IMR-90 (cell line): ENCODE measurements around the gene ROBO3. TPM values are rescaled to one million over a fixed set of nuclear protein-coding genes. Genes with fewer than 3 reads are reported as not detected.
A peak's percentile ranks its signal among the peaks of the same experiment; 100 is the strongest.

Experiments used
- ATAC-seq: fragments of 200-7000 bp; cut with Tn5 transposase; 2 replicates; pipeline ENCODE4 v1.9.1; 2020; ENCODE audit warnings: low read depth, mild to moderate bottlenecking, moderate library complexity
- BruUV-seq: library from RNA; stranded (reverse); fragments of 400-500 nt; replicated peaks from 2 replicates; lab custom pipeline; 2021; lab: Mats Ljungman, UMichigan
- CTCF ChIA-PET: fragments of 300-600 bp; formaldehyde crosslinking; extraction: SDS; loops from one replicate; lab custom pipeline; 2021; ENCODE audit warnings: antibody characterized with exemption; lab: Yijun Ruan, JAX
- POLR2A ChIA-PET: fragments of 300-600 bp; sonication (Branson Sonifier 250); formaldehyde crosslinking; loops from one replicate; lab custom pipeline; 2022; ENCODE audit warnings: antibody characterized with exemption; ENCODE audit not compliant: unreplicated experiment; lab: Charles Lee
- DNase-seq: peaks from one replicate; pipeline ENCODE4 v3.0.0; 2013
- H2AFZ ChIP-seq: replicated peaks from 2 replicates; pipeline ENCODE3; 2013; ENCODE audit warnings: low read length, mild to moderate bottlenecking; ENCODE audit not compliant: poor library complexity
- H2AK5ac ChIP-seq: 2 replicates; pipeline ENCODE4 v1.6.1; 2013; ENCODE audit warnings: low read depth, low read length, inconsistent platforms
- H2AK9ac ChIP-seq: replicated peaks from 2 replicates; pipeline ENCODE3; 2013; ENCODE audit warnings: mild to moderate bottlenecking, low read depth, low read length, moderate library complexity; ENCODE audit not compliant: poor library complexity
- H2BK120ac ChIP-seq: 2 replicates; pipeline ENCODE4 v1.6.1; 2013; ENCODE audit warnings: low read depth, low read length, inconsistent platforms
- H2BK15ac ChIP-seq: 3 replicates; pipeline ENCODE4 v1.6.1; 2013; ENCODE audit warnings: low read depth, low read length, inconsistent platforms
- H2BK20ac ChIP-seq: 2 replicates; pipeline ENCODE4 v1.6.1; 2013; ENCODE audit warnings: low read depth, mild to moderate bottlenecking, inconsistent platforms, low read length, moderate library complexity
- H2BK5ac ChIP-seq: 2 replicates; pipeline ENCODE4 v1.6.1; 2013; ENCODE audit warnings: mild to moderate bottlenecking, low read depth, low read length, inconsistent platforms; ENCODE audit not compliant: poor library complexity, severe bottlenecking
- H3K14ac ChIP-seq: replicated peaks from 2 replicates; pipeline ENCODE4 v1.6.1; 2013; ENCODE audit warnings: low read depth, low read length, inconsistent platforms
- H3K18ac ChIP-seq: 2 replicates; pipeline ENCODE4 v1.6.1; 2013; ENCODE audit warnings: low read depth, low read length, control low read depth
- H3K23ac ChIP-seq: 2 replicates; pipeline ENCODE4 v1.6.1; 2013; ENCODE audit warnings: low read depth, low read length, inconsistent platforms
- H3K27ac ChIP-seq: 2 replicates; pipeline ENCODE4 v1.5.1; 2013; ENCODE audit warnings: mild to moderate bottlenecking, control low read depth, low read length; ENCODE audit not compliant: insufficient read depth
- H3K27me3 ChIP-seq: 2 replicates; pipeline ENCODE4 v1.6.1; 2013; ENCODE audit warnings: low read length; ENCODE audit not compliant: control insufficient read depth, insufficient read depth
- H3K36me3 ChIP-seq: 2 replicates; pipeline ENCODE4 v1.6.1; 2013; ENCODE audit warnings: low read length, mixed read lengths; ENCODE audit not compliant: control insufficient read depth, insufficient read depth
- H3K4ac ChIP-seq: 2 replicates; pipeline ENCODE4 v1.6.1; 2013; ENCODE audit warnings: low read depth, low read length, inconsistent platforms
- H3K4me1 ChIP-seq: 2 replicates; pipeline ENCODE4 v1.6.1; 2013; ENCODE audit warnings: low read length, mixed read lengths; ENCODE audit not compliant: control insufficient read depth, insufficient read depth
- H3K4me2 ChIP-seq: 2 replicates; pipeline ENCODE4 v1.6.1; 2013; ENCODE audit warnings: low read depth, mild to moderate bottlenecking, control low read depth, low read length, moderate library complexity
- H3K4me3 ChIP-seq: 2 replicates; pipeline ENCODE4 v1.5.1; 2013; ENCODE audit warnings: low read depth, mild to moderate bottlenecking, control low read depth, low read length, moderate library complexity; ENCODE audit not compliant: insufficient read depth
- H3K56ac ChIP-seq: 2 replicates; pipeline ENCODE4 v1.6.1; 2013; ENCODE audit warnings: low read length, inconsistent platforms; ENCODE audit not compliant: insufficient read depth; ENCODE audit errors: extremely low read depth
- H3K79me1 ChIP-seq, 2 experiments: 2 replicates each; pipeline ENCODE4 v1.6.1; 2013; ENCODE audit warnings: low read length in 2 of 2, inconsistent platforms in 1 of 2, low read depth in 1 of 2
- H3K9ac ChIP-seq: 2 replicates; pipeline ENCODE4 v1.6.1; 2013; ENCODE audit warnings: low read depth, low read length, control low read depth
- H3K9me1 ChIP-seq: 2 replicates; pipeline ENCODE4 v1.6.1; 2013; ENCODE audit warnings: low read length, inconsistent platforms; ENCODE audit not compliant: insufficient read depth
- H3K9me3 ChIP-seq: 2 replicates; pipeline ENCODE4 v1.6.1; 2013; ENCODE audit warnings: low read length; ENCODE audit not compliant: control insufficient read depth, insufficient read depth
- H4K20me1 ChIP-seq: 2 replicates; pipeline ENCODE4 v1.6.1; 2013; ENCODE audit warnings: low read length, inconsistent platforms; ENCODE audit not compliant: insufficient read depth
- H4K5ac ChIP-seq: 2 replicates; pipeline ENCODE4 v1.6.1; 2013; ENCODE audit warnings: mild to moderate bottlenecking, low read depth, low read length, control low read depth
- H4K8ac ChIP-seq, 2 experiments: 2 replicates each; pipeline ENCODE4 v1.6.1; 2013; ENCODE audit warnings: low read depth in 2 of 2, low read length in 2 of 2, control low read depth in 1 of 2, inconsistent platforms in 1 of 2
- H4K91ac ChIP-seq: 2 replicates; pipeline ENCODE4 v1.6.1; 2013; ENCODE audit warnings: low read depth, low read length, inconsistent platforms; ENCODE audit not compliant: insufficient read depth
- BHLHE40 ChIP-seq: fragments of 150-350 bp; IDR thresholded peaks from 2 replicates; pipeline ENCODE4 v1.6.1; 2016; ENCODE audit warnings: mild to moderate bottlenecking, low read depth, low read length
- CEBPB ChIP-seq: IDR thresholded peaks from 2 replicates; pipeline ENCODE4 v1.6.1; 2012; ENCODE audit warnings: low read depth, low read length, improper control_type of control experiment
- CHD1 ChIP-seq: IDR thresholded peaks from 2 replicates; pipeline ENCODE4 v1.6.1; 2012; ENCODE audit warnings: low read depth, low read length, improper control_type of control experiment
- CTCF ChIP-seq: conservative IDR thresholded peaks from 2 replicates; pipeline ENCODE4 v1.5.1; 2012; ENCODE audit warnings: mild to moderate bottlenecking, low read depth, low read length, improper control_type of control experiment
- ELK1 ChIP-seq: fragments of 150-350 bp; IDR thresholded peaks from 2 replicates; pipeline ENCODE4 v1.6.1; 2016; ENCODE audit warnings: low read depth, mild to moderate bottlenecking, low read length, moderate library complexity, borderline replicate concordance
- FOS ChIP-seq: fragments of 150-350 bp; IDR thresholded peaks from 2 replicates; pipeline ENCODE4 v1.6.1; 2016; ENCODE audit warnings: low read depth, low read length
- MAFK ChIP-seq: IDR thresholded peaks from 2 replicates; pipeline ENCODE4 v1.6.1; 2012; ENCODE audit warnings: low read depth, low read length, improper control_type of control experiment
- MAZ ChIP-seq: IDR thresholded peaks from 2 replicates; pipeline ENCODE4 v1.6.1; 2012; ENCODE audit warnings: low read depth, mild to moderate bottlenecking, low read length, improper control_type of control experiment, moderate library complexity, borderline replicate concordance
- MXI1 ChIP-seq: IDR thresholded peaks from 2 replicates; pipeline ENCODE4 v1.6.1; 2012; ENCODE audit warnings: low read depth, mild to moderate bottlenecking, low read length, moderate library complexity, borderline replicate concordance
- NFE2L2 ChIP-seq: fragments of 150-350 bp; IDR thresholded peaks from 2 replicates; pipeline ENCODE4 v1.6.1; 2016; ENCODE audit warnings: low read depth, mild to moderate bottlenecking, low read length
- POLR2A ChIP-seq: IDR thresholded peaks from 2 replicates; pipeline ENCODE4 v1.6.1; 2012; ENCODE audit warnings: mild to moderate bottlenecking, low read depth, low read length
- RAD21 ChIP-seq: IDR thresholded peaks from 2 replicates; pipeline ENCODE4 v1.6.1; 2012; ENCODE audit warnings: low read length, improper control_type of control experiment
- RCOR1 ChIP-seq: IDR thresholded peaks from 2 replicates; pipeline ENCODE4 v1.6.1; 2012; ENCODE audit warnings: mild to moderate bottlenecking, low read length, improper control_type of control experiment; ENCODE audit not compliant: insufficient replicate concordance
- RFX5 ChIP-seq: IDR thresholded peaks from 2 replicates; pipeline ENCODE4 v1.8.0; 2012; ENCODE audit warnings: low read depth, mild to moderate bottlenecking, low read length, moderate library complexity
- SMC3 ChIP-seq: fragments of 150-350 bp; IDR thresholded peaks from 2 replicates; pipeline ENCODE4 v1.6.1; 2016; ENCODE audit warnings: low read depth, mild to moderate bottlenecking, antibody characterized with exemption, low read length, moderate library complexity
- USF2 ChIP-seq: fragments of 150-350 bp; IDR thresholded peaks from 2 replicates; pipeline ENCODE4 v1.6.1; 2017; ENCODE audit warnings: mild to moderate bottlenecking, antibody characterized with exemption, low read length, low read depth
- WGBS, 2 experiments: methylation state at CpG; one replicate each; pipeline versions ENCODE4 v1.1.5 to v1.1.7; 2013; ENCODE audit warnings: missing lambda C conversion rate in 2 of 2; ENCODE audit not compliant: insufficient read length in 1 of 2; ENCODE audit errors: extremely low coverage in 2 of 2; 5-methylcytosine and 5-hydroxymethylcytosine counted together
- dilution Hi-C: fragments of 300-500 bp; cut with HindIII; formaldehyde crosslinking; loops from one replicate; pipeline ENCODE4 v1.14.3; 2018; ENCODE audit warnings: low sequenced_read_pairs; ENCODE audit not compliant: unreplicated experiment
- in situ Hi-C: fragments of 300-500 bp; cut with MboI; formaldehyde crosslinking; loops from 3 replicates; pipeline ENCODE4 v1.14.3; 2019; ENCODE audit warnings: low sequenced_read_pairs, inconsistent platforms, mixed read lengths
- intact Hi-C: fragments of 100-400 bp; cut with micrococcal nuclease; formaldehyde crosslinking; loops from 2 replicates; pipeline ENCODE4 v1.10.0; 2022
- polyA plus RNA-seq, 3 experiments: library from polyadenylated mRNA; depleted of rRNA; stranded (reverse); fragments of >200 nt; gene quantifications; 2 replicates each; pipeline ENCODE4 v1.2.3, GENCODE V29; 2012; ENCODE audit warnings: low replicate concordance in 1 of 3
- total RNA-seq: library from RNA; depleted of rRNA; stranded (reverse); fragments of >200 nt; gene quantifications from 2 replicates; pipeline ENCODE4 v1.2.3, GENCODE V29; 2012

The ROBO3 gene
- total and polyA plus RNA-seq, 2 of the 4 experiments (the other 2 are of a cell fraction) = 12.0 to 54.1 TPM

GRCh38 chr11:124880290-124880611 is 15.0 kb downstream of the ROBO3 start:
- H4K8ac ChIP-seq = no peak overlapping the region
- no peak overlapping the region for H3K18ac ChIP-seq
- in situ Hi-C loops (no loop called here), intact Hi-C loops (no loop called here), dilution Hi-C loops (no loop called here)
- BruUV-seq = no TSS peak
- no peaks in the 10 kb centered on the region for H3K9me3 ChIP-seq
- ATAC-seq = no peak
- H3K56ac ChIP-seq = no peak overlapping the region
- H3K4me2 ChIP-seq = no peak overlapping the region
- no peaks in the 10 kb centered on the region for H3K36me3 ChIP-seq
- ChIA-PET CTCF (no interaction called here), POLR2A (no interaction called here)
- no peak overlapping the region for H2BK5ac ChIP-seq
- no peak overlapping the region for H3K4me3 ChIP-seq
- no peak overlapping the region for H4K91ac ChIP-seq
- H3K23ac ChIP-seq = no peak overlapping the region
- no peak overlapping the region for H3K4ac ChIP-seq
- H3K27me3 ChIP-seq = no peaks in the 10 kb centered on the region
- 79% methylated on average over 3 of the region's 10 CpGs; no CpG with 5 or more reads in 1 of the 2 experiments for WGBS, 2 experiments
- H2BK120ac ChIP-seq = no peak overlapping the region
- H2AK9ac ChIP-seq = no peak overlapping the region
- no peak for DNase-seq
- TF ChIP-seq ELK1 (no peak), SMC3 (no peak), MAFK (no peak), CEBPB (no peak), RAD21 (no peak), MAZ (no peak), BHLHE40 (no peak), RCOR1 (no peak), USF2 (no peak), POLR2A (no peak), RFX5 (no peak), FOS (no peak), NFE2L2 (no peak), CTCF (no peak), MXI1 (no peak), CHD1 (no peak)
- peaks cover 6 to 21% of the 10 kb centered on the region in 2 experiments; a peak in 3 of 4 replicates for H3K79me1 ChIP-seq
- no peak overlapping the region for H2BK15ac ChIP-seq
- H3K14ac ChIP-seq = no peak overlapping the region
- H3K9ac ChIP-seq = no peak overlapping the region
- H4K20me1 ChIP-seq = no peaks in the 10 kb centered on the region
- peaks cover 3% of the 10 kb centered on the region; the same call in 1 of the 2 replicates for H3K9me1 ChIP-seq
- H2BK20ac ChIP-seq = no peak overlapping the region
- peak overlapping the region; percentile 14; the same call in 1 of the 2 replicates for H2AK5ac ChIP-seq
- peaks cover 3% of the 10 kb centered on the region for H3K4me1 ChIP-seq
- H2AFZ ChIP-seq = no peak overlapping the region
- no peak overlapping the region for H4K5ac ChIP-seq
- no peak overlapping the region for H3K27ac ChIP-seq
